NCI-H82 (cell line): ENCODE measurements around the gene ASCC3.

Source experiments
- DNase-seq: peaks from one replicate; lab custom pipeline; 2025; lab: John Stamatoyannopoulos, UW

Gene ASCC3

GRCh38 chr6:100575921-100576320 lies 305.2 kb downstream of the ASCC3 start:
- DNase-seq, result peak; percentile 71

GRCh38 chr6:100574836-100575235 lies 306.3 kb downstream of the ASCC3 start:
- peak; percentile 96 for DNase-seq

DNA sequence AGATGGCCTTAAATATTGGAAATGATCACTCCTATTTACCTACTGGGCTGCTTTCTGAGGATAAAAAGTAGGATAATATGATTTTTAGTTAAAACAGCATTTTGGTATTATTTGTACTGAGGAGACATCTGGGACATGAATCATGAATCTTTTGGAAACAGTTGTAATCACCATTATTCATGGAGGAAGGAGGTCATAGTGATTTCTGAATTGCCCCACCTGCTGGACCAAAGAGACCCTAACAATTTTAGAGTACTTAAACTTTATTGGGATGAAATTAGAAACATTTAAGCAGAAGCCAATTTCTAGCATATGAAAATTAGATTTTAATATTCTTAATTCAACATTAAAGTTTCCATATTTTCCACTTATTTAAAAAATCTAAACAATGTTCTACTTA lies 308.0 kb downstream of the ASCC3 start:
- DNase-seq, result peak; percentile 38

- DNase-seq, result no peak
Measured at GRCh38 chr6:100568255-100568654, 312.9 kb downstream of the ASCC3 start.

DNA sequence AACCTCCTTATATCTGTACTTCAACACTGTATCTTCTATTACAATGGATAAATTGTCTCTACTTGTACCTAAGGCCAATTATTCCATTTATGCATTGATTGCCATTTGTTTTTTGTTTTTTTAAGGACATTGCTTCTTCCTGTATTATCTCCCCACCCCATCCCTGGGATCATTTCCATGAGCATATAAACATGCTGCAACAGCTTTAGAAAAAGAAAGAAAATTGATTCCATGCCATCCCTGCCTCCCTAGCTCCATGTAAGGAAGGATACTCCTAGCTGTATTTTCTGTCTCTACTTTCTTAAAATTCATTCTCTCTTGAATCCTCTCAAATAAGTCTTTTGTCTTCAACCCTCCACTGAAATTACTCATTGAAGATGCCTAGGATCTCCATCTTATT lies 314.6 kb downstream of the ASCC3 start:
- DNase-seq, result no peak

DNA sequence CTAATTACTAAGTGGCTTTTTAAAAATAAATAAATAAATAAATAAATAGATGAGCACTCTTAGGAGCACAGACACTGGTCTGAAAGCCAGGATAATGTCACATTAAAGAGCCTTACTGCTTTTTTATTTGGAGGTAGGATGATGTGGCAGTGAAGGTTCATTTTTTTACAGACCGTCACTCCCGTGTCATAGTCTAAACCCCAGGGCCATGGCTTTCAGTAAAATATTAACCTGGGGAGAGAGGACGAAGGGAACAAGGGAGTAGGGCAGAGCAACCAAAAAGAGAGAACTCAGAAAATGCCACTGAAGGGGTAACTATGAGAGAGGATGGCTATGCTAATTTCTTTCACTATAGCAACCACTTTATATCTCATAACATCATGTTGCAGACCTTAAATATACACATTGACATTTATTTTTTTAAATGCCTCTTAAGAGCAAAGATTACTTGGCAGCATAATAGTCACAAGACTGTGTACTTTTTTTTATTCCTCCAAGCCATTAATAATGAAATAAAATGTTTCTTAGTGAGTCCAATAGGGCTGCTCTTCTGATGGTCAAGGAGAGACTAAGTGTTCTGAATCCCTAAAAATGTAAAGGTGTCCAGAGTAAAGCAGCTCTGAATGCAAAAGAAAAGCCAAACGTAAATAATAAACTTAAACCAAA lies 315.6 kb downstream of the ASCC3 start:
- no peak for DNase-seq

- no peak for DNase-seq
Measured at GRCh38 chr6:100559859-100560258, 321.3 kb downstream of the ASCC3 start.

GRCh38 chr6:100554228-100554627 lies 326.9 kb downstream of the ASCC3 start:
- DNase-seq, result peak; percentile 65

DNA sequence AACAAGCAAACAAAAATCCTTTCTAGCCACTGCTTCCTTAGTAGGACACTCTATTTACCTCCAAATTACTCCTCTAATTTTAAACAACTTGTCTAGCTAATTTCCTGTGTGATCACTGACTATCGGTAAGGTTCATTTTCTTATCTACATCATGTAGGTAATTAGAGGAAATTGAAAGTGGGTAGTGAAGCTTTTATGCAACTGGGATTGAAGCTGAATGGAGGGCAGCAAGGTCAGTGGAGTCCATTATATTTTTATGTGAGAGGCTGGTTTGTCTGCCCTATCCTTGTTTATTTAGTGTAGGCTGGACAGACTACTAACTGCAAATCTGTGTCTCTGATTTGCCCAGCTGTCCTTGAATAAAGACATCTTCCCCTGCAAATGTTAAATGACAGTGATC lies 327.9 kb downstream of the ASCC3 start:
- peak; percentile 16 for DNase-seq

DNA sequence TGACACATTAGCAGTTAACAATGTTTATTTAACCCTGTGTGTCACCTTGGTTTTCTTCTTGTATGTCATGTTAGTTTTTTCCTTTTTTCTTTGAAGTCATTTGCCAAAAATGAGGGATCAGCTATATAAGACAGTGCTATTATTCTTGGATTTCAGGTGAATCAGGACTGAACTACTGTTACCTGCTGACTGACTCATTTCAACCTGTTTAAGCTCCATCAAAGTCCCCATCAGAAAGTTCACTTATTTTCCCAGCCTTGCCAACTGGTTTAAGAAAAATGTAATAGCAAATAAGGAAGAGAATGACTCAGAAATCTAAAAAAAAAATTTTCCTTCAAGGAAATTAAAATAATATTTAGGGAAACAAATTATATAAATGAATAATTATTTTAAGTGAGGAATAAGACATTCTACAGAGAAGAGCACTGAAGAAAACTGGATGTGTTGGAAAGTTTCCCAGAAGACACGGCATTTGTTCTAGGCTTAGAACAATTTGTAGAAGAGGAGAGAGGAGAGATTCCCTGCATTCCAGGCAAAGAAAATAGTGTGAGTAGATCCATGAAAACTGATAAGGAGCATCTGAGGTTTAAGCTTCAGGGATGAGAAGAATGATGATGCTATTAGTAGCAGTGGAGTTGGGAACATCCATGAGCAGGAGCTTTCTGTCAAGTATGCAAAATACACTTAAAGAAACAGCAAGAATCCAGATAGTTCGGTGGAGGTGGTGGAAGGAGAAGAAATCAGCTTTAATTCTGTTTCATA lies 331.5 kb downstream of the ASCC3 start:
- peak; percentile 37 for DNase-seq

GRCh38 chr6:100538086-100538485 lies 343.0 kb downstream of the ASCC3 start:
- DNase-seq, result no peak

- no peak for DNase-seq
Measured at GRCh38 chr6:100518588-100518987, 362.5 kb downstream of the ASCC3 start.

DNA sequence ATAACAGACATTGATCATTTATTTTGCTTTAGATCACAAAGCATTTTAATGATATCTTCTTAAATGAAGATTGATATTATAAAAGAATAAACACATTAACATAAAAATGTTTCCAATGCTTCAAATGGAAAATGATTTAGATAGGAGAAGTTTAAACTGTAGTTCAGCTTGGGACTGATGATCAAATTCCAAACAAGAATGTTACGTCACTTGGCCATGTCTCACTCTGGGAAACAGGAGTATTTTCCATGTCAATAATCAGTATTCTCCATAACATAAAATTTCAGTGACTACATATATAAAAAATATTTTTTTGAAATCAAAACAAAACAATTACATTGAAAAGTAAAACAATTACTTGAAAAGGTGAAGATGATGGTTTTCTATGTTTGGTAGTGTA lies 363.5 kb downstream of the ASCC3 start:
- no peak for DNase-seq

DNA sequence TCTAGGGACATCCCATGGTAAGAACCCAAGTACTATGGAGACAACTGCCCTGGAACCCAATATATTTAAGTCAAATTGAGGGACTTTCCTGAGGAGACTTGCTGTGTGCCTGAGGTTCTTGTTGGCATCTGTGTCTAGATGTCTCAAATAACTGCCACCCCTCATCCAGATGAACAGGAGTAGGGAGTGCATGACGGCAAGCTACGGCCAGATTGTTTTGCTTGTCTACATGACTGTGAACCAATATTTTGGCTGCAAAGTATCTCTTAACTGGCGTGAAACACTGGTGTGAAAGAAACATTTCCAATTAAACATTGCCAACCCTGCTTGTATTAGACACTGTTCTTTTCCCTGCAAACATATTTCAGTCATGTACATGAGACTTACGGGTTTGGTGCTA lies 364.0 kb downstream of the ASCC3 start:
- DNase-seq, result no peak

DNA sequence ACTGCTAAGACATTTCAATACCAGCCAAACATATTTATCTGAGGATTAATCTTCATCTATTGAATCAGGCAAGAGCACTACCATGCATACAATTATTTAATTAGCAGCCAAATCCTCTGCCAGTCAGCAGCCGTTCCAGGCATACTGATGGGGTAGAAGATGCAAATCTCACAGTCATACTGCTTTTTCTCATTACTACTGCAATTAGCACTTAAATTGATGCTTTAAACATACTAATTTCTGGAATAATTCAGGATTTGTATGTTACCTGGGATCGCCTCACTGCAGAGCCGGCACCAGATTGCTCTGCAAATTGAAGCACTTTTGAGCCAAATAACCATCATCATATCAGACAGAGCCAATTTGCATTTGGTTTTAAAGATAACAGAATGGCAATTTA lies 366.5 kb downstream of the ASCC3 start:
- peak; percentile 34 for DNase-seq

DNA sequence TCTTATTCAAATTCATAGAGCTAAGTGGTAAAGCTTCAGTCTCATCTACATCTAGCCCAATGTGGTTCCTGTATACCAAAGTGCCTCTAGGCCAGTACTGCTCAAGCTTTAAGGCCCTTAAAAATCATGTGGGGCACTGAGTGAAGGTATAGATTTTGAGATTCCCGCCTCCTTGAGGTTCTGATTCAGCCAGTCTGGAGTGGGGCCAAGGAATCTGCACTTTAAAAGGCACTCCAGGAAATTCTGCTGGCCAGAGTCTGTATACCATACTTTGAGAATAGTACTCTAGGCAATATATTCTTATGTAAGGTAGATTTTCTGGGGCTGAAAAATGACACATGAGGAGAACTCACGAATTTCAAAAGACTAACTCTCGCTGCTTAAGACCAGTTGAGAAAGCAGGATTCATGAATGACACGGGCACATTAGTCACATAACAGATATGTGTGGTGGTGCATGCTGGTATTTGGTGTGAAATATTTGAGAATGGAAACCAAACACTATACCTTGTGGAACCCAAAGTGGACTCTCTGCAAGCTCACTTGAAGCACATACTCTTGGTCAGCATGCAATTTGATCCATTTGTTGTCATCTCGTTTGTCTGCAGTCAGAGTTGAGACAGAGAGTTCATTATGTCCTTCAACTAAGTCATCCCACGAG lies 368.8 kb downstream of the ASCC3 start:
- no peak for DNase-seq

DNA sequence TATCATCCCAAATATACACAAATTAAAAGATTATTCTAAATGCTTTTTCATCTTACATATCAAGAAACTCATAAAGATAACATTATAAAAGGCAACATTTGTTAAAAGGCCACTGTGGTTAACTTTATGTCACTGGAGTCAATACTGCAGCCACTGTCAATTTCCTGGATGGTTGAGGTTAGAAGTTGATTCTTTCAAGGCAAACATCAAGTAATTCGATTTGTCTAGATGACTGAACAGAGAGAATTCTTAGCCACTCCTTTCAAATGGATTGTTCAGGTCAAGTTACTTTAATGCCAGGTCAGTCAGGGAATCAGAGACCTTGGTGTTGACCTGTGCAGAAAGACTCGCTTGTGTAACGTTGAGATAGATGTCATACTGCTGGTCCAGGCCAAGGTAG lies 372.0 kb downstream of the ASCC3 start:
- DNase-seq, result no peak

DNA sequence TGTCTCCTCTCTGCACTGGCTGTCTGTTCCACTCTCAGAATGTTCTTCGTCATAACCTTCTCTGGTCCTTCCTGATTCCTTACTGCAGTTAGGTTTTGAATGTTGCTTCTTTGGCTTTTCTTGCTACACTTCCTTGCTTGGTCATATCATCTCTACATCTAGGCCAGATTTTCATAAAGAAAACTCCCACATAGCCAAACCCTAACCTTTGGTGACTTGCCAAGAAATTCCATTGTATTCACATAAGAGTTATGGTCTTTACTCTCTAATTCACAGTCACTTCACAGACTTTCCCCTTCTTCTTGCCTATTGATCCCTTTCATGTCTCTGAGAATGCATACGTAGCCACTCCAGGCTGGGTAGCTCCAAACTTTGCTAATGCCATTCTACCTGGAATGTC lies 374.5 kb downstream of the ASCC3 start:
- no peak for DNase-seq

DNA sequence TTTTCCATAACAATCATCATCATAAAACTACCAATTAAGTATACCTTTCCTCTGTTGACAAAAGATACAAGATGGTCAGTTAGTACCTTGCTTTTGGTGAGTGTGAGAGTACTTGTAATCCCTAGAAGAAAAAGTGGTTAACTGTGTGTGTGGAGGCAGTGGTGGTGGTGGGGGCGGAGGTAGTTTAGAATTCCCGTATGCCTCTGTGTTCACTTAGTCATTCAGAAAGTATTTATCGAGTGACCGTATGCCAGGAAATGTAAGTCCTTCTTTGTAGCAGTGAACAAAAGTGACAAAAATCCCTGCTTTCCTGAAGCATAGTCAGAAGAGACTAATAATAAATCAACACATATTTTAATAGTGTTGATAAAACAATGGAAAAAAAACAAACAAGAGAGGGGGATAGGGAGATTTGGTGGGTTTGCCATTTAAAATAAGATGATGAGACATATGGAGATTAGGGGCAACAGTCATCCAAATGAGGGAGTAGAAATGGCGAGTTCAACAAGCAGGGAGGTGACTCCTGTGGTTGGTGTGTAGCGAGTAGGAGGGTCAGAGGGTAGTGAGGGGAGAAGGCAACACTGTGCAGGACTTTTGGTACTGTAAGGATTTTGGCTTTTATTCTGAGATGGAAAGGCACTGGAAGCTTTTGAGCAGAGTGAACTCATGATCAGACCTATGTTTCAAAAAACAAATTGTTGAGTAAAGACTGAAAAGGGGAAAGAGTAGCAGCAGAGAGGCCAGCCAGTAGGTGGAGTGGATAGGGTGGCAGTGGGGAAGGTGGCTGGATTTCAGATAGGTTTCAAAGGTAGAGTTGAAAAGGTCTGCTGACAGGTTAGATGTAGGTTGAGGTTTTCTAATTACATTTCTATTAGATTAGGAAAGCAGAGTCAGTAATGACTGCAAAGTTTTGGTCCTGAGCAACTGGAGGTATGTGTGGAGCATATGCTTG lies 376.1 kb downstream of the ASCC3 start:
- no peak for DNase-seq

DNA sequence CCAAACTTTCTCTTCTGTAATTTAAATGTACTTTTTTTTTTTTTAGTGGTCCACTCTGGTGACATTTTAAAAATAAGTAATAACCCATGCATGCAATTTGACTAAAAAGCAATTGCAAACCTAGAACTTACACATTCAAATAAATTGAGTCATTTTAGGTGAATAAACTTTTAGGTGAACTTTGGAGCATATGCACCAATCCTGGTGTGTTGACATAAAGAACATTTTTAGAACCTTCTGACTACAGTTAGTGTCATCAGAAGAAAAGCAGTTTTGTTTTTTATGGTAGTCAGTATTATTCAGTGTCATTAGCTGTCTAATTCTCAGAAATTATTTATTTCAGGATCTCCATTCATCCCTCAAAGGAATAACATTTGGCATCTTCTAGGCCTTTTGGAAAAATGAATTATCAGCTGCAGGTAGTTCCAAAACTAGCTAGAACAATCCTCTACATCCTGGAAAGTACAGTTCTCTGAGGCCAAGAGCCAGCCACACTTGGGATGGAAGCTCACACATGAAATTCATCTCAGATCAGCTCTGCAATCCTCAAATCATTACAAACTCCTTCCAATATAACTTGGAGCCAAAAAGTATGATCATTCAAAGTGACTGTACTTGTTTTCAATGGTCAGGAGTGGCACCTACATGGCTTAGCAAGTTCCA lies 378.0 kb downstream of the ASCC3 start:
- no peak for DNase-seq

- no peak for DNase-seq
Measured at GRCh38 chr6:100493206-100493888, 387.8 kb downstream of the ASCC3 start.
